HepG2 (cell line): ENCODE measurements around the gene ZNF620. TPM values are rescaled to one million over a fixed set of nuclear protein-coding genes. Genes with fewer than 3 reads are reported as not detected.

ENCODE experiments used
- BORCS8-MEF2B ChIP-seq: sonication (generic); formaldehyde crosslinking; IDR thresholded peaks from 2 replicates; pipeline ENCODE4 v1.8.0; 2022; ENCODE audit warnings: mild to moderate bottlenecking, missing genetic modification reagents
- GTF2F1 ChIP-seq: fragments of 150-350 bp; IDR thresholded peaks from 2 replicates; pipeline ENCODE4 v1.6.1; 2014; ENCODE audit warnings: low read length
- HDAC2 ChIP-seq: sonication (generic); formaldehyde crosslinking; IDR thresholded peaks from 2 replicates; pipeline ENCODE4 v1.4.0; 2020; ENCODE audit warnings: missing genetic modification reagents
- KDM1A ChIP-seq: IDR thresholded peaks from 2 replicates; pipeline ENCODE4 v1.6.1; 2016; ENCODE audit warnings: missing compliant biosample characterization
- NR3C1 ChIP-seq: sonication (generic); formaldehyde crosslinking; IDR thresholded peaks from 2 replicates; pipeline ENCODE4 v1.4.0; 2020; ENCODE audit warnings: missing genetic modification reagents
- PAX8 ChIP-seq: sonication (generic); formaldehyde crosslinking; IDR thresholded peaks from 2 replicates; pipeline ENCODE4 v1.8.0; 2022; ENCODE audit warnings: mild to moderate bottlenecking, missing genetic modification reagents, borderline replicate concordance
- PCBP1 ChIP-seq: fragments of 200-400 bp; formaldehyde crosslinking; IDR thresholded peaks from 2 replicates; pipeline ENCODE4 v1.6.1; 2017; ENCODE audit warnings: mild to moderate bottlenecking, low read depth, low read length, borderline replicate concordance
- ZBTB7A ChIP-seq: sonication (generic); formaldehyde crosslinking; IDR thresholded peaks from 2 replicates; pipeline ENCODE4 v1.8.0; 2022; ENCODE audit warnings: mild to moderate bottlenecking, missing genetic modification reagents
- ZNF121 ChIP-seq: sonication (generic); formaldehyde crosslinking; IDR thresholded peaks from 2 replicates; pipeline ENCODE4 v1.5.0; 2020; ENCODE audit warnings: mild to moderate bottlenecking, missing genetic modification reagents
- ZNF232 ChIP-seq: sonication (generic); formaldehyde crosslinking; IDR thresholded peaks from 2 replicates; pipeline ENCODE4 v1.4.0; 2020; ENCODE audit warnings: missing genetic modification reagents, borderline replicate concordance
- ZNF383 ChIP-seq: sonication (generic); formaldehyde crosslinking; IDR thresholded peaks from 2 replicates; pipeline ENCODE4 v1.4.0; 2020; ENCODE audit warnings: missing genetic modification reagents, mild to moderate bottlenecking, borderline replicate concordance
- polyA plus RNA-seq, 8 experiments: library from polyadenylated mRNA; depleted of rRNA in 3 of 8; stranded (reverse) in 7 of 8; unstranded in 1 of 8; fragments of >200 nt; fragmentation: Illumina TruSeq in 4 of 8; extraction: Trizol in 4 of 8; gene quantifications; 2 replicates each; pipeline versions ENCODE4 v1.2.1 to v1.2.3, GENCODE V29; 2011 to 2016; ENCODE audit warnings: low read depth in 4 of 8, missing spikeins in 1 of 8, mixed read lengths in 1 of 8; ENCODE audit not compliant: insufficient read depth in 1 of 8
- total RNA-seq, 5 experiments: library from RNA; depleted of rRNA; stranded (reverse); fragments of >200 nt; fragmentation: Illumina TruSeq; extraction: Trizol; gene quantifications; 2 replicates each; pipeline ENCODE4 v1.2.3, GENCODE V29; 2016; ENCODE audit warnings: low read depth in 1 of 5
- TF ChIP-seq, protein P1 (sequence below): sonication (generic); formaldehyde crosslinking; IDR thresholded peaks from 2 replicates; pipeline ENCODE4 v1.5.0; 2020; ENCODE audit warnings: missing genetic modification reagents
- TF ChIP-seq, protein P2 (sequence below): sonication (generic); formaldehyde crosslinking; IDR thresholded peaks from 2 replicates; pipeline ENCODE4 v1.5.0; 2020; ENCODE audit warnings: mild to moderate bottlenecking, missing genetic modification reagents
- TF ChIP-seq, protein P3 (sequence below): IDR thresholded peaks from 2 replicates; pipeline ENCODE4 v1.6.1; 2012; ENCODE audit warnings: inconsistent platforms
- TF ChIP-seq, protein P4 (sequence below): IDR thresholded peaks from 2 replicates; pipeline ENCODE4 v1.6.1; 2016; ENCODE audit warnings: mild to moderate bottlenecking, missing biosample characterization, missing genetic modification reagents
- TF ChIP-seq, protein P5 (sequence below): sonication (generic); formaldehyde crosslinking; conservative IDR thresholded peaks from 2 replicates; pipeline ENCODE4 v1.8.0; 2022; ENCODE audit warnings: low read depth, missing genetic modification reagents
- TF ChIP-seq, protein P6 (sequence below): sonication (generic); formaldehyde crosslinking; IDR thresholded peaks from 2 replicates; pipeline ENCODE4 v1.8.0; 2022; ENCODE audit warnings: mild to moderate bottlenecking, missing genetic modification reagents, moderate library complexity
- TF ChIP-seq, protein P7 (sequence below): sonication (generic); formaldehyde crosslinking; IDR thresholded peaks from 2 replicates; pipeline ENCODE4 v1.5.1; 2020; ENCODE audit warnings: mild to moderate bottlenecking, moderate library complexity, missing genetic modification reagents
- TF ChIP-seq, protein P8 (sequence below): sonication (generic); formaldehyde crosslinking; IDR thresholded peaks from 2 replicates; pipeline ENCODE4 v1.4.0; 2020; ENCODE audit warnings: missing genetic modification reagents

ZNF620 gene
- total and polyA plus RNA-seq, 2 of the 13 experiments (the other 11 are each of a cell fraction or from before 2014, with no cell fraction given): 2.3 to 12.2 TPM

DNA sequence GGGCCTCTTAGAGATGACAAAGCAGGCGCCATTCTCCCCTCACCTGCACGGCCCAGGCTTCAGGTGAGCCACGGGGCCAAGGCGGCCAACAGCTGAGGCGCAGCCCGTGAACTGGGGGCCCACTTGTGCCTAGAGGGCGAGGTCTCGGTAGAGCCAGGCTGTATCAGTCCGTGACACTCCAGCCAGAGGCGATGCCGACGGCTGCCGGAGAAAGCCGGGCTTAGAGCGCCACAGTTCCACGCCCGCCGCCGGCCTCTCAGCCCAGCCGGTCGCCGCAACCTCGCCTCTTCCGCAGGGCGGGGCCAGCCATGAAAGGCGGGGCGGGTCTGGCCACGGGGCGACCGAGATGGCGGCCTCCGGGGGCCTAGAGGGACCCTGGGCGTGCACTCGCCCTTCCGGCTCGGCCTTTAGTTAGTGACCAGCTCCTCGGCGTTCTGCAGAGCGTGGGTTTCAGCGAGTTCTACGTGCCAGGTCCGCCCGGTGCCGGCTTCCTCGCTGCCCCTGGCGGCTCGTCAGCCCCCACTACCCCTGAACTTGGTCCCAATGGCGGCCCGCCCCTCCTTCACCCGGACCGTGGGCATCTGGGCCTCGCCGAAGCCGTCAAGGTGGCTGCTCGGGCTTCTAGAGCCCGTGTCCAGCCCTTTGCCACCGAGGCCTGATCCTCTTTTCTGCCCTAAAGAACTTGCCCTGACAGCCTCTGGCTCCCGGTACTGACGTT is 18.9 kb downstream of the ZNF620 start, which contains the start of gene ZNF621 (continued):
- peak; percentile 93 for TF ChIP-seq BORCS8-MEF2B
- TF ChIP-seq, protein P1, sequence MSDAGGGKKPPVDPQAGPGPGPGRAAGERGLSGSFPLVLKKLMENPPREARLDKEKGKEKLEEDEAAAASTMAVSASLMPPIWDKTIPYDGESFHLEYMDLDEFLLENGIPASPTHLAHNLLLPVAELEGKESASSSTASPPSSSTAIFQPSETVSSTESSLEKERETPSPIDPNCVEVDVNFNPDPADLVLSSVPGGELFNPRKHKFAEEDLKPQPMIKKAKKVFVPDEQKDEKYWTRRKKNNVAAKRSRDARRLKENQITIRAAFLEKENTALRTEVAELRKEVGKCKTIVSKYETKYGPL: no peak
- no peak for TF ChIP-seq PCBP1
- TF ChIP-seq, protein P2, sequence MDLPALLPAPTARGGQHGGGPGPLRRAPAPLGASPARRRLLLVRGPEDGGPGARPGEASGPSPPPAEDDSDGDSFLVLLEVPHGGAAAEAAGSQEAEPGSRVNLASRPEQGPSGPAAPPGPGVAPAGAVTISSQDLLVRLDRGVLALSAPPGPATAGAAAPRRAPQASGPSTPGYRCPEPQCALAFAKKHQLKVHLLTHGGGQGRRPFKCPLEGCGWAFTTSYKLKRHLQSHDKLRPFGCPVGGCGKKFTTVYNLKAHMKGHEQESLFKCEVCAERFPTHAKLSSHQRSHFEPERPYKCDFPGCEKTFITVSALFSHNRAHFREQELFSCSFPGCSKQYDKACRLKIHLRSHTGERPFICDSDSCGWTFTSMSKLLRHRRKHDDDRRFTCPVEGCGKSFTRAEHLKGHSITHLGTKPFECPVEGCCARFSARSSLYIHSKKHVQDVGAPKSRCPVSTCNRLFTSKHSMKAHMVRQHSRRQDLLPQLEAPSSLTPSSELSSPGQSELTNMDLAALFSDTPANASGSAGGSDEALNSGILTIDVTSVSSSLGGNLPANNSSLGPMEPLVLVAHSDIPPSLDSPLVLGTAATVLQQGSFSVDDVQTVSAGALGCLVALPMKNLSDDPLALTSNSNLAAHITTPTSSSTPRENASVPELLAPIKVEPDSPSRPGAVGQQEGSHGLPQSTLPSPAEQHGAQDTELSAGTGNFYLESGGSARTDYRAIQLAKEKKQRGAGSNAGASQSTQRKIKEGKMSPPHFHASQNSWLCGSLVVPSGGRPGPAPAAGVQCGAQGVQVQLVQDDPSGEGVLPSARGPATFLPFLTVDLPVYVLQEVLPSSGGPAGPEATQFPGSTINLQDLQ (CRISPR knock-in tag): 0 out of 2 replicates have a peak, but pooled peaks have one; percentile 77
- TF ChIP-seq, protein P3, sequence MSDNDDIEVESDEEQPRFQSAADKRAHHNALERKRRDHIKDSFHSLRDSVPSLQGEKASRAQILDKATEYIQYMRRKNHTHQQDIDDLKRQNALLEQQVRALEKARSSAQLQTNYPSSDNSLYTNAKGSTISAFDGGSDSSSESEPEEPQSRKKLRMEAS: peak; percentile 91
- TF ChIP-seq KDM1A (CRISPR knock-in tag): no peak
- TF ChIP-seq ZNF121 (CRISPR knock-in tag): no peak
- no peak for TF ChIP-seq ZNF383 (CRISPR knock-in tag)
- TF ChIP-seq, protein P4, sequence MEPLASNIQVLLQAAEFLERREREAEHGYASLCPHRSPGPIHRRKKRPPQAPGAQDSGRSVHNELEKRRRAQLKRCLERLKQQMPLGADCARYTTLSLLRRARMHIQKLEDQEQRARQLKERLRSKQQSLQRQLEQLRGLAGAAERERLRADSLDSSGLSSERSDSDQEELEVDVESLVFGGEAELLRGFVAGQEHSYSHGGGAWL: peak; percentile 88
- TF ChIP-seq, protein P5, sequence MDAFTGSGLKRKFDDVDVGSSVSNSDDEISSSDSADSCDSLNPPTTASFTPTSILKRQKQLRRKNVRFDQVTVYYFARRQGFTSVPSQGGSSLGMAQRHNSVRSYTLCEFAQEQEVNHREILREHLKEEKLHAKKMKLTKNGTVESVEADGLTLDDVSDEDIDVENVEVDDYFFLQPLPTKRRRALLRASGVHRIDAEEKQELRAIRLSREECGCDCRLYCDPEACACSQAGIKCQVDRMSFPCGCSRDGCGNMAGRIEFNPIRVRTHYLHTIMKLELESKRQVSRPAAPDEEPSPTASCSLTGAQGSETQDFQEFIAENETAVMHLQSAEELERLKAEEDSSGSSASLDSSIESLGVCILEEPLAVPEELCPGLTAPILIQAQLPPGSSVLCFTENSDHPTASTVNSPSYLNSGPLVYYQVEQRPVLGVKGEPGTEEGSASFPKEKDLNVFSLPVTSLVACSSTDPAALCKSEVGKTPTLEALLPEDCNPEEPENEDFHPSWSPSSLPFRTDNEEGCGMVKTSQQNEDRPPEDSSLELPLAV (CRISPR knock-in tag): no peak
- TF ChIP-seq ZNF232 (CRISPR knock-in tag): peak; percentile 94
- TF ChIP-seq, protein P6, sequence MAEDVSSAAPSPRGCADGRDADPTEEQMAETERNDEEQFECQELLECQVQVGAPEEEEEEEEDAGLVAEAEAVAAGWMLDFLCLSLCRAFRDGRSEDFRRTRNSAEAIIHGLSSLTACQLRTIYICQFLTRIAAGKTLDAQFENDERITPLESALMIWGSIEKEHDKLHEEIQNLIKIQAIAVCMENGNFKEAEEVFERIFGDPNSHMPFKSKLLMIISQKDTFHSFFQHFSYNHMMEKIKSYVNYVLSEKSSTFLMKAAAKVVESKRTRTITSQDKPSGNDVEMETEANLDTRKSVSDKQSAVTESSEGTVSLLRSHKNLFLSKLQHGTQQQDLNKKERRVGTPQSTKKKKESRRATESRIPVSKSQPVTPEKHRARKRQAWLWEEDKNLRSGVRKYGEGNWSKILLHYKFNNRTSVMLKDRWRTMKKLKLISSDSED (CRISPR knock-in tag): 0 out of 2 replicates have a peak, but pooled peaks have one; percentile 65
- TF ChIP-seq HDAC2 (CRISPR knock-in tag): peak; percentile 71
- no peak for TF ChIP-seq GTF2F1
- TF ChIP-seq, protein P7, sequence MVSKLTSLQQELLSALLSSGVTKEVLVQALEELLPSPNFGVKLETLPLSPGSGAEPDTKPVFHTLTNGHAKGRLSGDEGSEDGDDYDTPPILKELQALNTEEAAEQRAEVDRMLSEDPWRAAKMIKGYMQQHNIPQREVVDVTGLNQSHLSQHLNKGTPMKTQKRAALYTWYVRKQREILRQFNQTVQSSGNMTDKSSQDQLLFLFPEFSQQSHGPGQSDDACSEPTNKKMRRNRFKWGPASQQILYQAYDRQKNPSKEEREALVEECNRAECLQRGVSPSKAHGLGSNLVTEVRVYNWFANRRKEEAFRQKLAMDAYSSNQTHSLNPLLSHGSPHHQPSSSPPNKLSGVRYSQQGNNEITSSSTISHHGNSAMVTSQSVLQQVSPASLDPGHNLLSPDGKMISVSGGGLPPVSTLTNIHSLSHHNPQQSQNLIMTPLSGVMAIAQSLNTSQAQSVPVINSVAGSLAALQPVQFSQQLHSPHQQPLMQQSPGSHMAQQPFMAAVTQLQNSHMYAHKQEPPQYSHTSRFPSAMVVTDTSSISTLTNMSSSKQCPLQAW (CRISPR knock-in tag): peak; percentile 82
- TF ChIP-seq, protein P8, sequence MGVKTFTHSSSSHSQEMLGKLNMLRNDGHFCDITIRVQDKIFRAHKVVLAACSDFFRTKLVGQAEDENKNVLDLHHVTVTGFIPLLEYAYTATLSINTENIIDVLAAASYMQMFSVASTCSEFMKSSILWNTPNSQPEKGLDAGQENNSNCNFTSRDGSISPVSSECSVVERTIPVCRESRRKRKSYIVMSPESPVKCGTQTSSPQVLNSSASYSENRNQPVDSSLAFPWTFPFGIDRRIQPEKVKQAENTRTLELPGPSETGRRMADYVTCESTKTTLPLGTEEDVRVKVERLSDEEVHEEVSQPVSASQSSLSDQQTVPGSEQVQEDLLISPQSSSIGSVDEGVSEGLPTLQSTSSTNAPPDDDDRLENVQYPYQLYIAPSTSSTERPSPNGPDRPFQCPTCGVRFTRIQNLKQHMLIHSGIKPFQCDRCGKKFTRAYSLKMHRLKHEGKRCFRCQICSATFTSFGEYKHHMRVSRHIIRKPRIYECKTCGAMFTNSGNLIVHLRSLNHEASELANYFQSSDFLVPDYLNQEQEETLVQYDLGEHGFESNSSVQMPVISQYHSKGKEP (CRISPR knock-in tag): peak; percentile 24; the same call in 1 of the 2 replicates
- TF ChIP-seq NR3C1 (CRISPR knock-in tag): no peak
- TF ChIP-seq ZBTB7A: no peak
- TF ChIP-seq PAX8: no peak
